ENCODE data around the gene NDUFB11.
"Not testable (repeated sequence)": the region's sequence is repeated elsewhere in the genome, so short reads cannot be mapped to it uniquely, and the experiment has no call there.

The NDUFB11 gene

GRCh38 chrX:47133493-47133892, 11.0 kb downstream of the NDUFB11 start:
- no peaks in the 10 kb centered on the region for H3K9me2 ChIP-seq (replicated peaks; ENCODE audit: low read depth, low read length)
- H3K36me3 ChIP-seq (ENCODE audit: insufficient read depth, low read length), result no peaks in the 10 kb centered on the region
- H3F3A ChIP-seq (ENCODE audit: low read depth), result no peaks in the 10 kb centered on the region
- TF ChIP-seq EZH2phosphoT487 (IDR thresholded peaks at IDR 0.05; ENCODE audit: borderline replicate concordance) (no peak), CTCF (conservative IDR thresholded peaks at IDR 0.05; ENCODE audit: low read length) (no peak)
- no peaks in the 10 kb centered on the region for H4K20me1 ChIP-seq (ENCODE audit: insufficient read depth, low read length, poor library complexity, severe bottlenecking)
- no peak overlapping the region for H3K9ac ChIP-seq (ENCODE audit: low read depth, low read length, poor library complexity, severe bottlenecking)
- no peak overlapping the region for H2AFZ ChIP-seq (ENCODE audit: low read length)
- no peak overlapping the region for H3K4me2 ChIP-seq (ENCODE audit: low read depth, low read length, poor library complexity, severe bottlenecking)
- no peak overlapping the region for H3K4me3 ChIP-seq (ENCODE audit: low read length, poor library complexity, severe bottlenecking)
- H3K27me3 ChIP-seq (ENCODE audit: insufficient read depth, low read length, poor library complexity, severe bottlenecking), result no peaks in the 10 kb centered on the region
- H3K4me1 ChIP-seq (ENCODE audit: insufficient read depth, low read length, poor library complexity, severe bottlenecking), result no peaks in the 10 kb centered on the region
- H3K9me3 ChIP-seq (ENCODE audit: insufficient read depth, low read depth, low read length), result no peaks in the 10 kb centered on the region
- H3K79me2 ChIP-seq (ENCODE audit: insufficient read depth, low read length), result peaks cover 7% of the 10 kb centered on the region

- H3K4me1 ChIP-seq (ENCODE audit: insufficient read depth, low read length, poor library complexity, severe bottlenecking), result no peaks in the 10 kb centered on the region
- no peak for TF ChIP-seq EZH2phosphoT487 (IDR thresholded peaks at IDR 0.05; ENCODE audit: borderline replicate concordance)
- no peak for TF ChIP-seq CTCF (conservative IDR thresholded peaks at IDR 0.05; ENCODE audit: low read length)
- peak overlapping the region; percentile 66 for H3K9ac ChIP-seq (ENCODE audit: low read depth, low read length, poor library complexity, severe bottlenecking)
- H2AFZ ChIP-seq (ENCODE audit: low read length), result no peak overlapping the region
- H3K4me3 ChIP-seq (ENCODE audit: low read length, poor library complexity, severe bottlenecking), result peak overlapping the region; percentile 82
- no peaks in the 10 kb centered on the region for H3F3A ChIP-seq (ENCODE audit: low read depth)
- peak overlapping the region; percentile 59 for H3K4me2 ChIP-seq (ENCODE audit: low read depth, low read length, poor library complexity, severe bottlenecking)
- peaks cover 7% of the 10 kb centered on the region for H3K79me2 ChIP-seq (ENCODE audit: insufficient read depth, low read length)
- no peaks in the 10 kb centered on the region for H3K36me3 ChIP-seq (ENCODE audit: insufficient read depth, low read length)
- H4K20me1 ChIP-seq (ENCODE audit: insufficient read depth, low read length, poor library complexity, severe bottlenecking), result no peaks in the 10 kb centered on the region
- H3K9me2 ChIP-seq (replicated peaks; ENCODE audit: low read depth, low read length), result no peaks in the 10 kb centered on the region
- H3K9me3 ChIP-seq (ENCODE audit: insufficient read depth, low read depth, low read length), result no peaks in the 10 kb centered on the region
- H3K27me3 ChIP-seq (ENCODE audit: insufficient read depth, low read length, poor library complexity, severe bottlenecking), result no peaks in the 10 kb centered on the region
These were observed 14.6 kb downstream of the NDUFB11 start for GRCh38 chrX:47129899-47130358.

- H2AFZ ChIP-seq (ENCODE audit: low read length), result peak overlapping the region; percentile 96
- peak overlapping the region; percentile 82 for H3K4me3 ChIP-seq (ENCODE audit: low read length, poor library complexity, severe bottlenecking)
These were observed 15.2 kb downstream of the NDUFB11 start for GRCh38 chrX:47129157-47129898.

GRCh38 chrX:47124466-47124865, 20.0 kb downstream of the NDUFB11 start:
- H2AFZ ChIP-seq (ENCODE audit: low read length); H3K9ac ChIP-seq (ENCODE audit: low read depth, low read length, poor library complexity, severe bottlenecking); H3K4me1 ChIP-seq (ENCODE audit: insufficient read depth, low read length, poor library complexity, severe bottlenecking); H3F3A ChIP-seq (ENCODE audit: low read depth); H3K9me3 ChIP-seq (ENCODE audit: insufficient read depth, low read depth, low read length); H3K79me2 ChIP-seq (ENCODE audit: insufficient read depth, low read length); H3K9me2 ChIP-seq (replicated peaks; ENCODE audit: low read depth, low read length); H3K4me3 ChIP-seq (ENCODE audit: low read length, poor library complexity, severe bottlenecking); H3K27me3 ChIP-seq (ENCODE audit: insufficient read depth, low read length, poor library complexity, severe bottlenecking); H3K4me2 ChIP-seq (ENCODE audit: low read depth, low read length, poor library complexity, severe bottlenecking); H4K20me1 ChIP-seq (ENCODE audit: insufficient read depth, low read length, poor library complexity, severe bottlenecking); H3K36me3 ChIP-seq (ENCODE audit: insufficient read depth, low read length): not testable (repeated sequence)

More at GRCh38 chrX:47129157-47129898, 15.2 kb downstream of the NDUFB11 start:
- Histone ChIP-seq H3K9ac (ENCODE audit: low read depth, low read length, poor library complexity, severe bottlenecking) (peak overlapping the region; percentile 66), H3K36me3 (ENCODE audit: insufficient read depth, low read length) (no peaks in the 10 kb centered on the region), H3K4me2 (ENCODE audit: low read depth, low read length, poor library complexity, severe bottlenecking) (peak overlapping the region; percentile 59), H3K27me3 (ENCODE audit: insufficient read depth, low read length, poor library complexity, severe bottlenecking) (no peaks in the 10 kb centered on the region), H3K9me2 (replicated peaks; ENCODE audit: low read depth, low read length) (no peaks in the 10 kb centered on the region), H3K79me2 (ENCODE audit: insufficient read depth, low read length) (peaks cover 7% of the 10 kb centered on the region), H3F3A (ENCODE audit: low read depth) (no peaks in the 10 kb centered on the region), H3K9me3 (ENCODE audit: insufficient read depth, low read depth, low read length) (no peaks in the 10 kb centered on the region), H4K20me1 (ENCODE audit: insufficient read depth, low read length, poor library complexity, severe bottlenecking) (no peaks in the 10 kb centered on the region), H3K4me1 (ENCODE audit: insufficient read depth, low read length, poor library complexity, severe bottlenecking) (no peaks in the 10 kb centered on the region)
- no peak for TF ChIP-seq CTCF (conservative IDR thresholded peaks at IDR 0.05; ENCODE audit: low read length)
- TF ChIP-seq EZH2phosphoT487 (IDR thresholded peaks at IDR 0.05; ENCODE audit: borderline replicate concordance), result no peak

- H3F3A ChIP-seq (ENCODE audit: low read depth); H3K9ac ChIP-seq (ENCODE audit: low read depth, low read length, poor library complexity, severe bottlenecking); H3K27me3 ChIP-seq (ENCODE audit: insufficient read depth, low read length, poor library complexity, severe bottlenecking); H4K20me1 ChIP-seq (ENCODE audit: insufficient read depth, low read length, poor library complexity, severe bottlenecking); H3K79me2 ChIP-seq (ENCODE audit: insufficient read depth, low read length); H3K9me2 ChIP-seq (replicated peaks; ENCODE audit: low read depth, low read length); H2AFZ ChIP-seq (ENCODE audit: low read length); H3K4me3 ChIP-seq (ENCODE audit: low read length, poor library complexity, severe bottlenecking); H3K36me3 ChIP-seq (ENCODE audit: insufficient read depth, low read length); H3K4me2 ChIP-seq (ENCODE audit: low read depth, low read length, poor library complexity, severe bottlenecking); H3K4me1 ChIP-seq (ENCODE audit: insufficient read depth, low read length, poor library complexity, severe bottlenecking); H3K9me3 ChIP-seq (ENCODE audit: insufficient read depth, low read depth, low read length): not testable (repeated sequence)
These were observed 27.9 kb downstream of the NDUFB11 start for GRCh38 chrX:47116551-47117110.
